ENCODE results near the gene M1AP. TPM values are rescaled to one million over a fixed set of nuclear protein-coding genes. Genes with fewer than 3 reads are reported as not detected.

The M1AP gene
- total RNA-seq, 4 donors from 2014 or later = 0.38 to 2.7 (median 0.52) TPM; not detected in 1

DNA sequence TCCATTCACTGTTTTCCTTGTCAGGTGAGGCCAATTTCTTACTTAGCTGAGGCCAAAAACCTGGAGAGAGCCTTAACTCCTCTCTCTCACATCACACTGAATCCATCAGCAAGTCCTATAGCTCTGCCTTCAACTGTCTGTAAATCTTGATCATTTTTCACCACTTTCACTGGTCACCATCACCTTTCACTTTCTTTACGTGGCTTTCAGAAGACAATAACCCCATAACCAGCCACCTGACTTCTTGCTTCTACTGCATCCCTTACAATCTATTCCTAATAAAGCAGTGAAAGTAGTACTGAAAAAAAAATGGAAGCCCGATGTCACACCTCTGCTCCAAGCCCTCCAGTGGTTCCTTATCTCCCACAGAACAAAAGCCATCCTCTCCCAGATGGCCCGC is 102.1 kb downstream of the M1AP start:
- WGBS, 2 donors = 89 to 90% methylated on average over 3 of the region's 3 CpGs
- H3K4me3 ChIP-seq (ENCODE audit: low read depth, poor library complexity, severe bottlenecking) = no peak overlapping the region
- DNase-seq (ENCODE audit: low spot score in 2 of 2) = no peak
- no peak for TF ChIP-seq POLR2A (IDR thresholded peaks at IDR 0.05)
- TF ChIP-seq, protein P1, sequence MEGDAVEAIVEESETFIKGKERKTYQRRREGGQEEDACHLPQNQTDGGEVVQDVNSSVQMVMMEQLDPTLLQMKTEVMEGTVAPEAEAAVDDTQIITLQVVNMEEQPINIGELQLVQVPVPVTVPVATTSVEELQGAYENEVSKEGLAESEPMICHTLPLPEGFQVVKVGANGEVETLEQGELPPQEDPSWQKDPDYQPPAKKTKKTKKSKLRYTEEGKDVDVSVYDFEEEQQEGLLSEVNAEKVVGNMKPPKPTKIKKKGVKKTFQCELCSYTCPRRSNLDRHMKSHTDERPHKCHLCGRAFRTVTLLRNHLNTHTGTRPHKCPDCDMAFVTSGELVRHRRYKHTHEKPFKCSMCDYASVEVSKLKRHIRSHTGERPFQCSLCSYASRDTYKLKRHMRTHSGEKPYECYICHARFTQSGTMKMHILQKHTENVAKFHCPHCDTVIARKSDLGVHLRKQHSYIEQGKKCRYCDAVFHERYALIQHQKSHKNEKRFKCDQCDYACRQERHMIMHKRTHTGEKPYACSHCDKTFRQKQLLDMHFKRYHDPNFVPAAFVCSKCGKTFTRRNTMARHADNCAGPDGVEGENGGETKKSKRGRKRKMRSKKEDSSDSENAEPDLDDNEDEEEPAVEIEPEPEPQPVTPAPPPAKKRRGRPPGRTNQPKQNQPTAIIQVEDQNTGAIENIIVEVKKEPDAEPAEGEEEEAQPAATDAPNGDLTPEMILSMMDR (IDR thresholded peaks at IDR 0.05) = no peak
- intact Hi-C loops (cut with DNase I; ENCODE audit: low total_unique reads) = no loop called here

DNA sequence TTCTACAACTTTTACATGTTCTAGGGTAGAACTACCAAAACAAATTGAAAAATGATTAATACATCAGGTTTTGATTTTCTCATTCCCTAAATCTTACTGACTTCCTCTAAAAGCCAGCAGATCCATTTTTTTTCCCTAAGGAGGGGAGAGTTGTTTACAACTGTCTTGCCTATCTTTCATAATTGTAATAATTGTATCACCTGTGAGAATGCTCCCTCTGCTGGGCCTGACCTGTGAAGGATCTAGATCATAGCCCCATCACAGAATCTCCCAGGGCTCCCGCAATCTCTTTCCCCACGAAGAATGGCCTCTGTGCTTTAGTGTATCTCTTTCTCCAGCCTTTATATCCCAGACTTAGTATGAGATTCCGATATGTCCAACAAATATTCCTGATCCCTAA is 103.5 kb downstream of the M1AP start:
- no peak overlapping the region for H3K4me3 ChIP-seq (ENCODE audit: low read depth, poor library complexity, severe bottlenecking)

DNA sequence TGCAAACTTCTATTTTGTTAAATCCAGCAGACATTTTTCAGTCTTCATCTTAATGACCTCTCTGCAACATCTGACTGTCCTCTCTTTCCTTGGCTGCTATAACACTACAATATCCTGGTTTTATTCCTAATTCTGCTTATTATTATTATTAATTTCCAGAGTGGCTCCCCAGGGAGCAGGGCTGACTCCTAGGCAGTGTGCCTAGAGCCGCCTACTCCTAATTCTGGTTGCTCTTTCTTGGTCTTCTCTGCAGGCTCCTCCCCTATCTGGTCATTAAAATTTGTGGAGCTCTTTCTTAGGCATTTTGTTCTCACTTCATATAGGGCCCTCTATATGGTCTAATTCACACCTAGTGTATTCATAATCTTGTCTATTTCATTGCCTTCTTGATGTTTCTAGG is 105.2 kb downstream of the M1AP start:
- TF ChIP-seq, protein P1 (IDR thresholded peaks at IDR 0.05) = no peak
- TF ChIP-seq POLR2A (IDR thresholded peaks at IDR 0.05) = no peak
- 78 to 84% methylated on average over 1 of the region's 1 CpG for WGBS, 2 donors
- DNase-seq (ENCODE audit: low spot score in 2 of 2) = peak in 1 of 2 donors; percentile 21
- H3K4me3 ChIP-seq (ENCODE audit: low read depth, poor library complexity, severe bottlenecking) = no peak overlapping the region
- intact Hi-C loops (cut with DNase I; ENCODE audit: low total_unique reads) = no loop called here

More for the DNA sequence above, 103.5 kb downstream of the M1AP start:
- no peak for TF ChIP-seq POLR2A (IDR thresholded peaks at IDR 0.05)
- TF ChIP-seq, protein P1 (IDR thresholded peaks at IDR 0.05) = no peak
- peak in 1 of 2 donors; percentile 32 for DNase-seq (ENCODE audit: low spot score in 2 of 2)
- WGBS, 2 donors = 85 to 92% methylated on average over 3 of the region's 3 CpGs
- intact Hi-C loops (cut with DNase I; ENCODE audit: low total_unique reads) = no loop called here

DNA sequence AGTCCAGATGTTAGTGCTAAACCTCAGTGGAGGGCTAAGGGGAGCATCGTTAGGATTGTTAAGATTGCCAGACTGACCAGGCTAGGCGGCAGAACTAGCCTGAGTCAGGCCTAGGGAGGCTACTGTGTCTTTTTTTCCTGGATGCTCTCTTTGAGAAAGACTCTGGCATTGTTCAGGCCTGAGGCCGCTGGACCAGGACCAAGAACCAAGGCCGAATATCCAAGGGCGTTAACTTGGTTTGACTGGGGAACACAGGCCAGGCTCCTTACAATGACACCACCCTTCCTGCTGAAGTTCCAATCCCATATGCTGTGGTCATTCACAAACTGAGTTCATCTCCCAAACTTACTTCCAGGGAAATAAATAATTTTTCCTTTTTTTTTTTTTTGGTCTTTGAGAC is 107.8 kb downstream of the M1AP start:
- DNase-seq (ENCODE audit: low spot score in 2 of 2) = peak; percentile 71 to 92
- no peak for TF ChIP-seq POLR2A (IDR thresholded peaks at IDR 0.05)
- TF ChIP-seq, protein P1 (IDR thresholded peaks at IDR 0.05) = no peak
- intact Hi-C loops (cut with DNase I; ENCODE audit: low total_unique reads) = no loop called here
- 44 to 56% methylated on average over 5 of the region's 5 CpGs for WGBS, 2 donors
- no peak overlapping the region for H3K4me3 ChIP-seq (ENCODE audit: low read depth, poor library complexity, severe bottlenecking)

DNA sequence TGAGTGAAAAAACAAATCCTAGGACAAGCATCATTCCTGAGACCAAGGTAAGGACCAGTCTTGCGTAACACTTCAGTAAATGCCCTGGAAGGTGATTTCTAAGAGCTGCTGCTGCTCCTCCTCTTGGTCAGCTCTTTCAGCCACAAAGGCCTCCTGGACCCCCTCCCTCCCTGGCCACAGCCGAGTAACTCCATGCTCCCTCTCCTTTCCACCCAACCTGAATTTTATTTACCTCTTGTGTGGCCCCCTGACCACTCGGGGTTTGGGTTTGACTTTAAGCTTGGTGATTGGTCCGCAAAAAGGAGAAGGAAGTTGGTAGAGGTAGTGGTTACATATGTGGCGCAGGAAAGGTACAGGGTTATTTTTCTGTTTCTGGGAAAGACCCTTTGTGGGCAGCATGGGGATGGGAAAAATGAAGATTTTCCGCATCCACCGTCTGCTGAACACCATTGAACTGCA is 109.2 kb downstream of the M1AP start:
- DNase-seq (ENCODE audit: low spot score in 2 of 2) = no peak
- intact Hi-C loops (cut with DNase I; ENCODE audit: low total_unique reads) = no loop called here
- no peak overlapping the region for H3K4me3 ChIP-seq (ENCODE audit: low read depth, poor library complexity, severe bottlenecking)
- TF ChIP-seq POLR2A (IDR thresholded peaks at IDR 0.05) = no peak
- TF ChIP-seq, protein P1 (IDR thresholded peaks at IDR 0.05) = no peak
- 70 to 77% methylated on average over 7 of the region's 7 CpGs for WGBS, 2 donors

DNA sequence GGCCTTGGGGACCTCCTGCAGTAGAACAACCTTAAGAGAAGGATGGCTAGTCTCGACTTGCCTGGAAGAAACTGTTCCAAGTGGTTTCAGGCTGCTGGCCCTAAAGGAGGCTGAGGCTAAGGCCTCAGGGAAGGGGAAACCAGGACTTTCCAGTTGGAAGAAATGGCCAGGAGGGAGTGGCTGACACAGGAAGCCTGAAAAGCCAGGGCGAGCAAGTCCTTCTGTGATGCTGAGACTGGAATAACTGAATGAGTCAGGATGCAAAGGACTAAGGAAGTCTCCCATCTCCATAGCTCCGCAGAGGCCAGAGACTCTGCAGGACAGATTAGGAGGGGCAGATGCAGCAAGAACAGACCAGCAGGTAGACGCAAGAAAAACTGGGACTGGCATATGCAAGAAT is 111.0 kb downstream of the M1AP start:
- H3K4me3 ChIP-seq (ENCODE audit: low read depth, poor library complexity, severe bottlenecking) = no peak overlapping the region
- TF ChIP-seq, protein P1 (IDR thresholded peaks at IDR 0.05) = no peak
- TF ChIP-seq POLR2A (IDR thresholded peaks at IDR 0.05) = no peak
- 50 to 54% methylated on average over 4 of the region's 4 CpGs for WGBS, 2 donors
- intact Hi-C loops (cut with DNase I; ENCODE audit: low total_unique reads) = no loop called here
- no peak for DNase-seq (ENCODE audit: low spot score in 2 of 2)

Data from lower leg skin (tissue), 4 donors.